ENCODE data around the gene BNIPL. TPM values are rescaled to one million over a fixed set of nuclear protein-coding genes. Genes with fewer than 3 reads are reported as not detected.

The BNIPL gene
- polyA plus RNA-seq (2013, experiment 1 of 2), result 0.65 TPM
- 0.57 TPM for polyA plus RNA-seq (2013, experiment 2 of 2)

- peaks cover 3% of the 10 kb centered on the region; the same call in 1 of the 2 replicates for H3K4me1 ChIP-seq (ENCODE audit: insufficient read depth, low read length)
- no peak within 1 kb of the TSS for H3K9ac ChIP-seq (ENCODE audit: low read depth, low read length)
- H3K27me3 ChIP-seq (ENCODE audit: insufficient read depth, low read length), result no peaks in the 10 kb centered on the region
- H3K9me3 ChIP-seq (ENCODE audit: insufficient read depth, low read depth, low read length), result no peaks in the 10 kb centered on the region
- no CpG with 5 or more reads among the region's 2 CpGs for WGBS
- H3K4me3 ChIP-seq (ENCODE audit: low read length), result no peak within 1 kb of the TSS; the same call in 1 of the 2 replicates
- peaks cover 24% of the 10 kb centered on the region for H3K36me3 ChIP-seq (ENCODE audit: insufficient read depth, low read length)
- H3K27ac ChIP-seq (ENCODE audit: low read depth, low read length), result peak within 1 kb of the TSS; percentile 41; the same call in 1 of the 2 replicates
Observed at GRCh38 chr1:151036356-151036755, at the start of gene BNIPL. BNIPL (plus strand) TSS chr1:151036586; CDS start chr1:151036726, 140 bp downstream.

GRCh38 chr1:150987924-150988323, 48.5 kb upstream of the BNIPL start:
- no peak overlapping the region for H3K27ac ChIP-seq (ENCODE audit: low read depth, low read length)
- 94% methylated on average over 5 of the region's 7 CpGs for WGBS
- no peaks in the 10 kb centered on the region for H3K27me3 ChIP-seq (ENCODE audit: insufficient read depth, low read length)
- no peaks in the 10 kb centered on the region for H3K4me1 ChIP-seq (ENCODE audit: insufficient read depth, low read length)
- no peaks in the 10 kb centered on the region for H3K9me3 ChIP-seq (ENCODE audit: insufficient read depth, low read depth, low read length)
- no peak overlapping the region for H3K9ac ChIP-seq (ENCODE audit: low read depth, low read length)
- no peak overlapping the region for H3K4me3 ChIP-seq (ENCODE audit: low read length)
- no peaks in the 10 kb centered on the region for H3K36me3 ChIP-seq (ENCODE audit: insufficient read depth, low read length)

GRCh38 chr1:150992626-150993025, 43.8 kb upstream of the BNIPL start:
- Histone ChIP-seq H3K27ac (ENCODE audit: low read depth, low read length) (no peak overlapping the region), H3K4me1 (ENCODE audit: insufficient read depth, low read length) (0 out of 2 replicates have a peak, but pooled peaks cover 3% of the 10 kb centered on the region), H3K9me3 (ENCODE audit: insufficient read depth, low read depth, low read length) (no peaks in the 10 kb centered on the region), H3K27me3 (ENCODE audit: insufficient read depth, low read length) (no peaks in the 10 kb centered on the region), H3K9ac (ENCODE audit: low read depth, low read length) (no peak overlapping the region), H3K36me3 (ENCODE audit: insufficient read depth, low read length) (no peaks in the 10 kb centered on the region), H3K4me3 (ENCODE audit: low read length) (no peak overlapping the region)
- WGBS, result 95% methylated on average over 4 of the region's 4 CpGs

- WGBS, result 96% methylated on average over 3 of the region's 3 CpGs
Observed at GRCh38 chr1:150994248-150994647, 42.1 kb upstream of the BNIPL start.

GRCh38 chr1:150995460-150995859, 40.9 kb upstream of the BNIPL start:
- 82% methylated on average over 4 of the region's 4 CpGs for WGBS
- 0 out of 2 replicates have a peak, but pooled peaks cover 7% of the 10 kb centered on the region for H3K36me3 ChIP-seq (ENCODE audit: insufficient read depth, low read length)

More at GRCh38 chr1:150994248-150994647, 42.1 kb upstream of the BNIPL start:
- Histone ChIP-seq H3K4me3 (ENCODE audit: low read length) (no peak overlapping the region), H3K4me1 (ENCODE audit: insufficient read depth, low read length) (0 out of 2 replicates have a peak, but pooled peaks cover 3% of the 10 kb centered on the region), H3K9ac (ENCODE audit: low read depth, low read length) (no peak overlapping the region), H3K27me3 (ENCODE audit: insufficient read depth, low read length) (no peaks in the 10 kb centered on the region), H3K9me3 (ENCODE audit: insufficient read depth, low read depth, low read length) (no peaks in the 10 kb centered on the region), H3K27ac (ENCODE audit: low read depth, low read length) (no peak overlapping the region), H3K36me3 (ENCODE audit: insufficient read depth, low read length) (0 out of 2 replicates have a peak, but pooled peaks cover 7% of the 10 kb centered on the region)

GRCh38 chr1:150995896-150996295, 40.5 kb upstream of the BNIPL start:
- WGBS, result 41% methylated on average over 9 of the region's 9 CpGs
- no peaks in the 10 kb centered on the region for H3K9me3 ChIP-seq (ENCODE audit: insufficient read depth, low read depth, low read length)
- peaks cover 7% of the 10 kb centered on the region; the same call in 1 of the 2 replicates for H3K36me3 ChIP-seq (ENCODE audit: insufficient read depth, low read length)
- no peaks in the 10 kb centered on the region for H3K27me3 ChIP-seq (ENCODE audit: insufficient read depth, low read length)
- H3K4me3 ChIP-seq (ENCODE audit: low read length), result no peak overlapping the region
- no peak overlapping the region for H3K9ac ChIP-seq (ENCODE audit: low read depth, low read length)
- H3K27ac ChIP-seq (ENCODE audit: low read depth, low read length), result no peak overlapping the region
- H3K4me1 ChIP-seq (ENCODE audit: insufficient read depth, low read length), result 0 out of 2 replicates have a peak, but pooled peaks cover 3% of the 10 kb centered on the region

More at GRCh38 chr1:150995460-150995859, 40.9 kb upstream of the BNIPL start:
- Histone ChIP-seq H3K27me3 (ENCODE audit: insufficient read depth, low read length) (no peaks in the 10 kb centered on the region), H3K9me3 (ENCODE audit: insufficient read depth, low read depth, low read length) (no peaks in the 10 kb centered on the region), H3K4me1 (ENCODE audit: insufficient read depth, low read length) (0 out of 2 replicates have a peak, but pooled peaks cover 3% of the 10 kb centered on the region), H3K27ac (ENCODE audit: low read depth, low read length) (no peak overlapping the region), H3K4me3 (ENCODE audit: low read length) (no peak overlapping the region), H3K9ac (ENCODE audit: low read depth, low read length) (no peak overlapping the region)

- no peaks in the 10 kb centered on the region for H3K9me3 ChIP-seq (ENCODE audit: insufficient read depth, low read depth, low read length)
- H3K27me3 ChIP-seq (ENCODE audit: insufficient read depth, low read length), result no peaks in the 10 kb centered on the region
- no peak overlapping the region for H3K27ac ChIP-seq (ENCODE audit: low read depth, low read length)
- WGBS, result 94% methylated on average over 20 of the region's 20 CpGs
- 0 out of 2 replicates have a peak, but pooled peaks cover 3% of the 10 kb centered on the region for H3K4me1 ChIP-seq (ENCODE audit: insufficient read depth, low read length)
- H3K36me3 ChIP-seq (ENCODE audit: insufficient read depth, low read length), result peaks cover 10% of the 10 kb centered on the region; the same call in 1 of the 2 replicates
- H3K9ac ChIP-seq (ENCODE audit: low read depth, low read length), result no peak overlapping the region
- no peak overlapping the region for H3K4me3 ChIP-seq (ENCODE audit: low read length)
Observed at GRCh38 chr1:150997126-150997872, 39.1 kb upstream of the BNIPL start.

- Histone ChIP-seq H3K27ac (ENCODE audit: low read depth, low read length) (no peak overlapping the region), H3K4me1 (ENCODE audit: insufficient read depth, low read length) (0 out of 2 replicates have a peak, but pooled peaks cover 3% of the 10 kb centered on the region), H3K36me3 (ENCODE audit: insufficient read depth, low read length) (peaks cover 10% of the 10 kb centered on the region; the same call in 1 of the 2 replicates), H3K9ac (ENCODE audit: low read depth, low read length) (no peak overlapping the region), H3K4me3 (ENCODE audit: low read length) (no peak overlapping the region), H3K9me3 (ENCODE audit: insufficient read depth, low read depth, low read length) (no peaks in the 10 kb centered on the region), H3K27me3 (ENCODE audit: insufficient read depth, low read length) (no peaks in the 10 kb centered on the region)
- WGBS, result 91% methylated on average over 4 of the region's 5 CpGs
Observed at GRCh38 chr1:150997949-150998348, 38.4 kb upstream of the BNIPL start.

GRCh38 chr1:150999051-150999674, 37.2 kb upstream of the BNIPL start:
- H3K27ac ChIP-seq (ENCODE audit: low read depth, low read length), result no peak overlapping the region
- no peak overlapping the region for H3K4me3 ChIP-seq (ENCODE audit: low read length)
- no peaks in the 10 kb centered on the region for H3K9me3 ChIP-seq (ENCODE audit: insufficient read depth, low read depth, low read length)
- no peak overlapping the region for H3K9ac ChIP-seq (ENCODE audit: low read depth, low read length)
- 0 out of 2 replicates have a peak, but pooled peaks cover 3% of the 10 kb centered on the region for H3K4me1 ChIP-seq (ENCODE audit: insufficient read depth, low read length)
- no peaks in the 10 kb centered on the region for H3K27me3 ChIP-seq (ENCODE audit: insufficient read depth, low read length)
- peaks cover 10% of the 10 kb centered on the region; the same call in 1 of the 2 replicates for H3K36me3 ChIP-seq (ENCODE audit: insufficient read depth, low read length)
- 90% methylated on average over 17 of the region's 17 CpGs for WGBS

GRCh38 chr1:150999926-151000325, 36.5 kb upstream of the BNIPL start:
- H3K4me3 ChIP-seq (ENCODE audit: low read length), result no peak overlapping the region
- WGBS, result 95% methylated on average over 2 of the region's 2 CpGs

GRCh38 chr1:151000408-151000807, 36.0 kb upstream of the BNIPL start:
- Histone ChIP-seq H3K4me3 (ENCODE audit: low read length) (no peak overlapping the region), H3K27ac (ENCODE audit: low read depth, low read length) (no peak overlapping the region), H3K27me3 (ENCODE audit: insufficient read depth, low read length) (no peaks in the 10 kb centered on the region), H3K9me3 (ENCODE audit: insufficient read depth, low read depth, low read length) (no peaks in the 10 kb centered on the region), H3K4me1 (ENCODE audit: insufficient read depth, low read length) (peaks cover 4% of the 10 kb centered on the region), H3K36me3 (ENCODE audit: insufficient read depth, low read length) (peaks cover 10% of the 10 kb centered on the region; the same call in 1 of the 2 replicates), H3K9ac (ENCODE audit: low read depth, low read length) (no peak overlapping the region)
- 97% methylated on average over 3 of the region's 3 CpGs for WGBS

More at GRCh38 chr1:150999926-151000325, 36.5 kb upstream of the BNIPL start:
- no peaks in the 10 kb centered on the region for H3K9me3 ChIP-seq (ENCODE audit: insufficient read depth, low read depth, low read length)
- no peak overlapping the region for H3K27ac ChIP-seq (ENCODE audit: low read depth, low read length)
- H3K4me1 ChIP-seq (ENCODE audit: insufficient read depth, low read length), result 0 out of 2 replicates have a peak, but pooled peaks cover 3% of the 10 kb centered on the region
- peaks cover 10% of the 10 kb centered on the region; the same call in 1 of the 2 replicates for H3K36me3 ChIP-seq (ENCODE audit: insufficient read depth, low read length)
- no peak overlapping the region for H3K9ac ChIP-seq (ENCODE audit: low read depth, low read length)
- no peaks in the 10 kb centered on the region for H3K27me3 ChIP-seq (ENCODE audit: insufficient read depth, low read length)

Data from HUES64 (cell line).